HEK293 (cell line): ENCODE measurements around the gene PGR.
A peak's percentile ranks its signal among the peaks of the same experiment; 100 is the strongest.

Source experiments
- CTCF ChIA-PET: fragments of 350-600 bp; formaldehyde crosslinking; extraction: SDS; loops from one replicate; lab custom pipeline; 2021; ENCODE audit warnings: antibody characterized with exemption; lab: Yijun Ruan, JAX
- POLR2A ChIA-PET: fragments of 300-600 bp; formaldehyde crosslinking; extraction: SDS; loops from one replicate; lab custom pipeline; 2020; ENCODE audit warnings: antibody characterized with exemption, inconsistent platforms; lab: Yijun Ruan, JAX
- H3K27ac ChIP-seq: fragments of 200-500 bp; sonication (Bioruptor generic); 2 replicates; pipeline ENCODE4 v1.5.1; 2014; ENCODE audit warnings: low read depth, low read length, control low read depth, inconsistent platforms; ENCODE audit errors: extremely low read depth
- H3K36me3 ChIP-seq, 2 experiments: fragments of 200-500 bp in 1 of 2; sonication (Bioruptor generic) in 1 of 2; 1 replicate in 1 of 2; 2 replicates in 1 of 2; pipeline ENCODE4 v1.5.1; 2014 to 2017; ENCODE audit warnings: inconsistent platforms in 2 of 2, low read length in 2 of 2; ENCODE audit not compliant: control insufficient read depth in 2 of 2, insufficient read depth in 1 of 2
- H3K4me1 ChIP-seq: fragments of 200-500 bp; sonication (Bioruptor generic); 2 replicates; pipeline ENCODE4 v1.5.1; 2014; ENCODE audit warnings: mild to moderate bottlenecking, low read length, inconsistent platforms; ENCODE audit not compliant: control insufficient read depth, insufficient read depth
- H3K4me3 ChIP-seq: 2 replicates; pipeline ENCODE4 v1.5.1; 2011; ENCODE audit warnings: low read depth, mild to moderate bottlenecking, control low read depth, low read length, moderate library complexity
- H3K9me3 ChIP-seq: fragments of 200-500 bp; sonication (Bioruptor generic); 2 replicates; pipeline ENCODE4 v1.5.1; 2014; ENCODE audit warnings: low read depth, low read length, inconsistent platforms; ENCODE audit not compliant: control insufficient read depth, insufficient read depth
- EGR2 ChIP-seq: fragments of 450-650 bp; formaldehyde crosslinking; IDR thresholded peaks from 2 replicates; pipeline ENCODE4 v1.5.1; 2016; ENCODE audit warnings: low read depth, missing biosample characterization, missing genetic modification characterization
- GLI2 ChIP-seq: fragments of 450-650 bp; formaldehyde crosslinking; IDR thresholded peaks from 2 replicates; pipeline ENCODE4; 2017; ENCODE audit warnings: missing biosample characterization, missing genetic modification characterization, low read depth, borderline replicate concordance
- KLF1 ChIP-seq: fragments of 450-650 bp; formaldehyde crosslinking; IDR thresholded peaks from 2 replicates; pipeline ENCODE4 v1.5.1; 2016; ENCODE audit warnings: missing biosample characterization, missing genetic modification characterization
- OSR2 ChIP-seq: fragments of 450-650 bp; formaldehyde crosslinking; IDR thresholded peaks from 2 replicates; pipeline ENCODE4 v1.5.1; 2016; ENCODE audit warnings: missing biosample characterization, missing genetic modification characterization
- YY1 ChIP-seq: fragments of 450-650 bp; formaldehyde crosslinking; IDR thresholded peaks from 2 replicates; pipeline ENCODE4 v1.5.1; 2018; ENCODE audit warnings: missing biosample characterization, missing genetic modification characterization
- ZBTB8A ChIP-seq: fragments of 450-650 bp; formaldehyde crosslinking; IDR thresholded peaks from 2 replicates; pipeline ENCODE4 v1.5.1; 2016; ENCODE audit warnings: missing biosample characterization, missing genetic modification characterization
- ZFP37 ChIP-seq: fragments of 450-650 bp; formaldehyde crosslinking; IDR thresholded peaks from 2 replicates; pipeline ENCODE4 v1.5.1; 2016; ENCODE audit warnings: missing biosample characterization, missing genetic modification characterization
- ZNF10 ChIP-seq: fragments of 450-650 bp; formaldehyde crosslinking; IDR thresholded peaks from 2 replicates; pipeline ENCODE4 v1.5.1; 2017; ENCODE audit warnings: missing biosample characterization, missing genetic modification characterization
- ZNF19 ChIP-seq: fragments of 450-650 bp; formaldehyde crosslinking; IDR thresholded peaks from 2 replicates; pipeline ENCODE4; 2016; ENCODE audit warnings: missing biosample characterization, missing genetic modification characterization, low read depth
- ZNF2 ChIP-seq: fragments of 450-650 bp; formaldehyde crosslinking; IDR thresholded peaks from 2 replicates; pipeline ENCODE4 v1.5.1; 2016; ENCODE audit warnings: missing biosample characterization, missing genetic modification characterization
- ZNF248 ChIP-seq: fragments of 450-650 bp; formaldehyde crosslinking; IDR thresholded peaks from 2 replicates; pipeline ENCODE4 v1.5.1; 2017; ENCODE audit warnings: missing biosample characterization, missing genetic modification characterization
- ZNF292 ChIP-seq: fragments of 450-650 bp; formaldehyde crosslinking; IDR thresholded peaks from 2 replicates; pipeline ENCODE4 v1.5.1; 2016; ENCODE audit warnings: low read depth, missing biosample characterization, missing genetic modification characterization, borderline replicate concordance
- ZNF335 ChIP-seq: fragments of 450-650 bp; formaldehyde crosslinking; conservative IDR thresholded peaks from 2 replicates; pipeline ENCODE4 v1.5.1; 2016; ENCODE audit warnings: missing biosample characterization, missing genetic modification characterization
- ZNF37A ChIP-seq: fragments of 450-650 bp; IDR thresholded peaks from 2 replicates; pipeline ENCODE4 v1.5.1; 2018; ENCODE audit warnings: missing biosample characterization, missing genetic modification characterization
- ZNF391 ChIP-seq: fragments of 450-650 bp; formaldehyde crosslinking; IDR thresholded peaks from 2 replicates; pipeline ENCODE4 v1.5.1; 2016; ENCODE audit warnings: low read depth, missing biosample characterization, missing genetic modification characterization, borderline replicate concordance
- ZNF404 ChIP-seq: fragments of 450-650 bp; formaldehyde crosslinking; IDR thresholded peaks from 2 replicates; pipeline ENCODE4 v1.5.1; 2017; ENCODE audit warnings: missing biosample characterization, missing genetic modification characterization
- ZNF501 ChIP-seq: fragments of 450-650 bp; formaldehyde crosslinking; IDR thresholded peaks from 2 replicates; pipeline ENCODE4 v1.5.1; 2016; ENCODE audit warnings: missing biosample characterization, missing genetic modification characterization
- ZNF513 ChIP-seq: fragments of 450-650 bp; IDR thresholded peaks from 2 replicates; pipeline ENCODE4 v1.5.1; 2018; ENCODE audit warnings: missing biosample characterization, missing genetic modification characterization
- ZNF555 ChIP-seq: fragments of 450-650 bp; formaldehyde crosslinking; conservative IDR thresholded peaks from 2 replicates; pipeline ENCODE4 v1.5.1; 2017; ENCODE audit warnings: missing biosample characterization, mild to moderate bottlenecking, missing genetic modification characterization, inconsistent platforms
- ZNF624 ChIP-seq: fragments of 450-650 bp; formaldehyde crosslinking; IDR thresholded peaks from 2 replicates; pipeline ENCODE4 v1.5.1; 2017; ENCODE audit warnings: missing biosample characterization, missing genetic modification characterization
- ZNF664 ChIP-seq: fragments of 450-650 bp; formaldehyde crosslinking; IDR thresholded peaks from 2 replicates; pipeline ENCODE4 v1.5.1; 2016; ENCODE audit warnings: missing biosample characterization, missing genetic modification characterization
- ZNF701 ChIP-seq: fragments of 450-650 bp; formaldehyde crosslinking; IDR thresholded peaks from 2 replicates; pipeline ENCODE4 v1.5.1; 2016; ENCODE audit warnings: missing biosample characterization, missing genetic modification characterization
- TF ChIP-seq, protein P1 (sequence below): fragments of 450-650 bp; formaldehyde crosslinking; IDR thresholded peaks from 2 replicates; pipeline ENCODE4; 2016; ENCODE audit warnings: missing biosample characterization, missing genetic modification characterization
- TF ChIP-seq, protein P2 (sequence below): fragments of 450-650 bp; formaldehyde crosslinking; IDR thresholded peaks from 2 replicates; pipeline ENCODE4 v1.5.1; 2017; ENCODE audit warnings: missing biosample characterization, missing genetic modification characterization
- TF ChIP-seq, protein P3 (sequence below): fragments of 450-650 bp; formaldehyde crosslinking; IDR thresholded peaks from 2 replicates; pipeline ENCODE4 v1.5.1; 2016; ENCODE audit warnings: missing biosample characterization, missing genetic modification characterization

PGR gene

DNA sequence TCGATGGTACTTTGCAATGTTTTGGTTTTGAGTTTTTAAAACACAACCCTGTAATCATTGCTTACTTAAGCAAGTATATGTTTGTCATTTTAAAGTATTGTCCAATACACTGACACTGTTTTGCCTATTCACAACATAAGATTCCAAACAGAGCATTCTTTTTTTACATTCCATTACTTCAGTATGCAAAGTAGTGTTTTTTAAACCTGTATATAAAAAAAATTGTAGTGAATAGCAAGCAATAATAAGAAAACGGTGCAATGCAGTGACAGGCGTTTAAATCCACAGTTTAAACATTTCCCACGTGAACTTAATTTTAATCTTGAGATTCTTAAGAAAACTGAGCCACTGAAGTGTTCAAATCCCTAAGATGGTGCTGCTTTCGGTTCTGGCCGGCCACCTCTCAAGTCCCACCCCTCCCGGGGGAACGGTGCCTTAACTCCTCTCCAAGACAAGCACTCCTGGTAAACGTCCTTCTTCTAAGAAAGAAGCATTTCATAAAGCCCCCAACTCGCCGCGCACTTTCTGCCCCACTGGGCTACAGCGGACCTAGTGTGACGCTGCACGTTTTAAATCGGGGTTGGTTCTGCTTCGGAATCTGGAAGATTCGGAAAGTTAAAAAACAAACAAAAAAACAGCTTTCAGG lies 2.9 kb downstream of the PGR start:
- POLR2A ChIA-PET: no interaction called here

GRCh38 chr11:101115671-101116160 lies 13.9 kb downstream of the PGR start:
- H3K4me1 ChIP-seq: no peaks in the 10 kb centered on the region
- ChIA-PET CTCF (no interaction called here), POLR2A (no interaction called here)
- no peak overlapping the region for H3K27ac ChIP-seq
- H3K36me3 ChIP-seq: no peaks in the 10 kb centered on the region
- H3K4me3 ChIP-seq: no peak overlapping the region
- no peaks in the 10 kb centered on the region for H3K9me3 ChIP-seq
- TF ChIP-seq ZNF404 (tag by site-specific recombination) (no peak), ZBTB8A (tag by site-specific recombination) (no peak), ZNF624 (tag by site-specific recombination) (no peak), ZNF19 (tag by site-specific recombination) (no peak), KLF1 (tag by site-specific recombination) (no peak)
- TF ChIP-seq, protein P1, sequence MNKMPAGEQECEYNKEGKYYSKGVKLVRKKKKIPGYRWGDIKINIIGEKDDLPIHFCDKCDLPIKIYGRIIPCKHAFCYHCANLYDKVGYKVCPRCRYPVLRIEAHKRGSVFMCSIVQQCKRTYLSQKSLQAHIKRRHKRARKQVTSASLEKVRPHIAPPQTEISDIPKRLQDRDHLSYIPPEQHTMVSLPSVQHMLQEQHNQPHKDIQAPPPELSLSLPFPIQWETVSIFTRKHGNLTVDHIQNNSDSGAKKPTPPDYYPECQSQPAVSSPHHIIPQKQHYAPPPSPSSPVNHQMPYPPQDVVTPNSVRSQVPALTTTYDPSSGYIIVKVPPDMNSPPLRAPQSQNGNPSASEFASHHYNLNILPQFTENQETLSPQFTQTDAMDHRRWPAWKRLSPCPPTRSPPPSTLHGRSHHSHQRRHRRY (tag by site-specific recombination): no peak

More for the DNA sequence above, 2.9 kb downstream of the PGR start:
- CTCF ChIA-PET: no interaction called here
- no peaks in the 10 kb centered on the region for H3K9me3 ChIP-seq
- H3K4me1 ChIP-seq: no peaks in the 10 kb centered on the region
- peak overlapping the region; percentile 55 for H3K4me3 ChIP-seq
- no peak overlapping the region for H3K27ac ChIP-seq
- no peak for TF ChIP-seq OSR2
- peak; percentile 44; the same call in 1 of the 2 replicates for TF ChIP-seq ZNF335 (tag by site-specific recombination)
- no peaks in the 10 kb centered on the region for H3K36me3 ChIP-seq

DNA sequence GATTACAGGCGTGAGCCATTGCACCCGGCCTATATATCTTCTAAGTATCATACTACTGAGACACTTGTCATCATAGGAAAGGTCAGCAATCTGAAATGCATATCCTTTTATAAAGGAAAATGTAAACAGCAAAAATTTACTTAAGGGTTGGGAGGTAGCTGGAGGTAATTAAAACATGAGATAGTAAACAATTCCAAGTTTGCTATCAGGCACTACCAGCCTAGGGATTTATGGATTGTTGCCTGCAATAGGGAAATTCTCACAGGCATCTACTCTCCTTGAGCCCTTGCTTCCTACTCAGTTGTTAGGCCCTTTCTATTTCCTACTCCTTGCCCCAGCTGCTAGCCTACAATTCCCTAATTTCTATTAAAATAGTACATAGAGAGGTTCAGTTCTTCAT lies 16.1 kb downstream of the PGR start:
- ChIA-PET CTCF (no interaction called here), POLR2A (no interaction called here)
- no peaks in the 10 kb centered on the region for H3K36me3 ChIP-seq
- H3K4me1 ChIP-seq: no peaks in the 10 kb centered on the region
- H3K4me3 ChIP-seq: no peak overlapping the region
- TF ChIP-seq ZNF10 (tag by site-specific recombination): no peak
- no peaks in the 10 kb centered on the region for H3K9me3 ChIP-seq
- H3K27ac ChIP-seq: no peak overlapping the region

DNA sequence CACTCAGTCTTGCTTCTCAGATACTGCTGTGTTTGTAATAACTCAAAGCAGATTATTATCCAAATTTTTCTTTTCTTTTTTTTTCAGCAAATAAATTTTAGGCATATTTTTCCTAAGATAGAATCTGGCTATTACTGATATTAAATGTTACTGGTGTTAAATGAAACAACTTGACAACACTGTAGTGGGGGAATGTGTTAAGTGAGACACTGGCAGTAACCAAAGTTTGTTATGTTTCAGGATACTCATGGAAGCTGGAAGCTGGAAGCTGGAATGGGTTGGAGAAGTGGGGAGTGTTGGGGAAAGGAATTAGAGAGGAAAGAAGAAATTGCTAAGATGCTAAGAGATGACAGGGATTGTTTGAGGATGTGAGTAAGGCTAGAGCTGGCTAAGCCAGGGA lies 24.9 kb downstream of the PGR start:
- ChIA-PET POLR2A (no interaction called here), CTCF (no interaction called here)
- TF ChIP-seq ZFP37 (tag by site-specific recombination) (no peak), YY1 (tag by site-specific recombination) (no peak), ZNF391 (tag by site-specific recombination) (no peak), ZNF37A (tag by site-specific recombination) (no peak), ZNF664 (no peak), ZNF2 (tag by site-specific recombination) (no peak), ZNF701 (tag by site-specific recombination) (no peak), EGR2 (tag by site-specific recombination) (no peak), GLI2 (tag by site-specific recombination) (no peak), ZNF501 (no peak), ZNF555 (tag by site-specific recombination) (no peak), ZNF248 (tag by site-specific recombination) (no peak), ZNF513 (tag by site-specific recombination) (no peak), ZNF292 (tag by site-specific recombination) (no peak)
- TF ChIP-seq, protein P2, sequence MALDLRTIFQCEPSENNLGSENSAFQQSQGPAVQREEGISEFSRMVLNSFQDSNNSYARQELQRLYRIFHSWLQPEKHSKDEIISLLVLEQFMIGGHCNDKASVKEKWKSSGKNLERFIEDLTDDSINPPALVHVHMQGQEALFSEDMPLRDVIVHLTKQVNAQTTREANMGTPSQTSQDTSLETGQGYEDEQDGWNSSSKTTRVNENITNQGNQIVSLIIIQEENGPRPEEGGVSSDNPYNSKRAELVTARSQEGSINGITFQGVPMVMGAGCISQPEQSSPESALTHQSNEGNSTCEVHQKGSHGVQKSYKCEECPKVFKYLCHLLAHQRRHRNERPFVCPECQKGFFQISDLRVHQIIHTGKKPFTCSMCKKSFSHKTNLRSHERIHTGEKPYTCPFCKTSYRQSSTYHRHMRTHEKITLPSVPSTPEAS: no peak
- TF ChIP-seq, protein P3, sequence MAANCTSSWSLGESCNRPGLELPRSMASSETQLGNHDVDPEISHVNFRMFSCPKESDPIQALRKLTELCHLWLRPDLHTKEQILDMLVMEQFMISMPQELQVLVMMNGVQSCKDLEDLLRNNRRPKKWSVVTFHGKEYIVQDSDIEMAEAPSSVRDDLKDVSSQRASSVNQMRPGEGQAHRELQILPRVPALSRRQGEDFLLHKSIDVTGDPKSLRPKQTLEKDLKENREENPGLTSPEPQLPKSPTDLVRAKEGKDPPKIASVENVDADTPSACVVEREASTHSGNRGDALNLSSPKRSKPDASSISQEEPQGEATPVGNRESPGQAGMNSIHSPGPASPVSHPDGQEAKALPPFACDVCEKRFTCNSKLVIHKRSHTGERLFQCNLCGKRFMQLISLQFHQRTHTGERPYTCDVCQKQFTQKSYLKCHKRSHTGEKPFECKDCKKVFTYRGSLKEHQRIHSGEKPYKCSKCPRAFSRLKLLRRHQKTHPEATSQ: no peak
- no peaks in the 10 kb centered on the region for H3K36me3 ChIP-seq
- H3K4me3 ChIP-seq: no peak overlapping the region
- no peaks in the 10 kb centered on the region for H3K4me1 ChIP-seq
- H3K9me3 ChIP-seq: no peaks in the 10 kb centered on the region
- no peak overlapping the region for H3K27ac ChIP-seq
